Activated CD4-positive, alpha-beta T cell treated with anti-CD3 and anti-CD28 coated beads, Interleukin-2, amount 50 U/mL, for 4 hours (primary cell): Measurements from ENCODE around the gene ACMSD.
"Not testable (repeated sequence)": the region's sequence is repeated elsewhere in the genome, so short reads cannot be mapped to it uniquely, and the experiment has no call there.

Experiments
- DNase-seq, 2 experiments: peaks; one replicate each; pipeline ENCODE4 v3.0.0-alpha.2; 2020

The ACMSD gene

DNA sequence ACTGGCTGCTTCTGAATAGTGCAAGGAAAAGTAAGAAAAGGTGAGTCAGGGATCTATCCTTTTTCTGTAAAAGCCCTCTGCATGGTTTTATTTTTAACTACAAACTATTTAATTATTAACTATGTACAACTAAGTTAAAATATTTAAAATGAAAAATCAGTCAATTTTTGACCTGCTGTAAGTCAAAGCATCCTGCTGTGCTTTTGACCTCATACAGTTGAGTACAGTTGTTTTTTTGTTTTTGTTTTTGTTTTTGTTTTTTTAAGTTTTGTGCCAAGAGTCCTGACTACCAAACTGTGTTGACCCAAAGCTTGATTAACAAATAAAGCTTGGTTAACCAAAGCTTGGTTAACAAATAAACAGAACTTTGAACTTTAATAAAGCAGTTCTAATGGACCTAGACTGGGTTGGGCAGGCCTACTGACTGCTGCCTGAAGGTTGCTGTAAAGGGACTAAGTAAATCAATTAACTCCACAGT, at the start of gene ACMSD:
ACMSD (plus strand) TSS at position 474 of the 478 bp plus-strand sequence. CDS start 67 bp downstream, outside the sequence.
- DNase-seq, result no peak

DNA sequence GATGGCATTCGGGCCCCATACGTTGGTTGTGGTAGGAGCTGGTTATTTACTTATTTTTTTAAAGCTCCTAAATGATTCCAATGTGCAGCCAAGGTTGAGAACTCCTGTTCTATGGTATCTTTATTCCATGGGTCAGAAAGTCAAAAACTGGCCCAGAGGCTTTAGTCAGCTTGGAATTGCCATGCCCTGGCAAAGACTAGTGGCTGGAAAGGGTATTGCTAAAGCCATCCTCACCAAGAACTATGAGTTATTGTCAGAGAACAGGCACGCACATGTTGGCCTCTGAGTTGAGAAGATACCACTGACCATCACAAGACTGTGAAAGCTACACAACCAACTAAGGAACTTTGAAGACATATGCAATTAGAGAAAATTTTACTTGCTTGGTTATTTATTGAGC, 47.9 kb upstream of the ACMSD start:
- no peak for DNase-seq

DNA sequence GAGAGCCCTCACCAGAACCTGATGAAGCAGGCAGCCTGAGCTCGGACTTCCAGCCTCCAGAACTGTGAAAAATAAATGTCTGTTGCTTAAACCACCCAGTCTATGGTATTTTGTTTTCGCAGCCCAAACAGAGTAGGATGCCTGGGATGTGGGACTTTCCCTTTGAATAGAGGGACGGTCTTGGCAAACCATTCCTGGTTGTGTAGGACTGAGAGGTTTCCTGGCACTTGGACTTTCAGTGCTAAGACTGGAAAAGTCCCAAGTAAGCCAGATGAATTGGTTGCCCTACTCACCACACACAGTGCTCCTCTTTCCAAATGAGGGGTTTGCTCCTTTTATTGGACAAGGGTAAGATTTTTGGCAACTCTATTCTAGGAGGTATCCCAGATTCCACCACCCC, 46.8 kb upstream of the ACMSD start:
- no peak for DNase-seq

DNA sequence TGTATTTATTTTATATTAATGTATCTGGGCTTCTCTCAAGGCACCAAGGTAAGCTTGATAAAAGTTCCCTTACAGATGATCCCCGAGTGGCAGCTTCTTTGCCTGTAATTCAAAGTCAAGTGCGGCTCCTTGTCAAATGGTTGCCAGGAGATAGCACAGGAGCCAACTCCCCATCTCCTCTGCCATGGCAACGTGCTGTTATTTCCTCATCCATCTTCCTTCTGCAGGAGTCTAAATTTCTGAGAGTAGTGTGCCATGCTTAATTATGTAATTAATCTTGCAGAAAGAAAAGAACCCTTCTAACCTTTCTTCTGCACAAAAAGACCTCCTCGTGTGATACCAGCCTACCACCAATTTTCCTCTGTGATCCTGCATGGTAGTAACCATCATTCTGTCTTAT, 46.2 kb upstream of the ACMSD start:
- no peak for DNase-seq

DNA sequence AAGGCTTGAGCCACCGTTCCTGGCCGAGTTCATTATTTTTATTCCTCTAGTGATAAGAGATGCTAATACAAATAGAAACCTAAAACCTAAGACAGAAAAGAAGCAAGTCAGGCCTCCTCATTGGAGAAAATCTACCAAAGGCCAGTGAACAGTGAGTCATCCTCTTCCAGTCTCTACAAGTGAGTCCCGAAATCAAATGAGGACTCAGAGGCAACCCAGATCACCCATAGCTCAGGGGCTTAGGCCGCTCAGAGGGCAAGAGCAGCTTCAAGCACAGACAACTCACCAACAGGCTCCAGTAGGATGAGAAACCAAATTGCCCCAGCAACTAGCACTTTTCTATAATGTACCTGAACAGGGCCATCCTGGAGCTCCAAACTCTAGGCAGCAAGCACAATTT, 42.7 kb upstream of the ACMSD start:
- no peak for DNase-seq

DNA sequence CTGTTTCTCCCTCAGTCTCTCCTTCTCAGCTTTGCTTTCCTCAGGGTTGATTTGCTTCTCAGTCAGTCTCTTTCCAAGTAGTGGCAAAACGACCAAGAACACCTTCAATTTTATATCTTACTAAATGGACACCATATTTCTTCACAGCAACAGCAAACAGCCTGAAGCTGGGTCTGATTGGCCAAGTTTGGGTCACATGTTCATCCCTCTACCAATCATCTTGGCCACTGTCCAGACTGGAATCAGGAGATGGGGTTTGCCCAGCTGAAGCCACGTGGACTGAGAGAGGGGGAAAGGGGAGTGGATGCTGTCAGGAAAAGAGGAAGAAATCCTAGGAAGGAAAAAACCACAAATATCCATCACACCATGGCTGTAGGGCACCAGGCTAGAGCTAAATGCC, 42.0 kb upstream of the ACMSD start:
- no peak for DNase-seq

DNA sequence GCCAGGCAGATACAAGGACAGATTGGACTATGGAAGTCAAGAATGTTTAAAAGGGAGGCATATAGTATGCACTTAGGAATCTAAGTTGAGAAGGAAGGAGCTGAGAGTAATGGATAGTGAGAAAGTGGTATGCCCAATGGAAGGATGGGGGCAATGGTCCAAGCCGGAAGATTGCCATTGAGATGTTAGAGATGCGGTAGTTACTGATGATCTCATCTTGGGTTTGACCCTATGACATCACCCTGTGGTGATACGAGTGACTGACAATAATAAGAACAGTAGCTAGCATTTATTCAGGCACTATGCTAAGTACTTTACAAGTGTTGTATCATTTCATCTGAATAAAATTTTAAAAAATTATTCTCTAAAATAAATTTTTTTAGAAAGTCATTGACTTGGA, 38.5 kb upstream of the ACMSD start:
- DNase-seq, result no peak

DNA sequence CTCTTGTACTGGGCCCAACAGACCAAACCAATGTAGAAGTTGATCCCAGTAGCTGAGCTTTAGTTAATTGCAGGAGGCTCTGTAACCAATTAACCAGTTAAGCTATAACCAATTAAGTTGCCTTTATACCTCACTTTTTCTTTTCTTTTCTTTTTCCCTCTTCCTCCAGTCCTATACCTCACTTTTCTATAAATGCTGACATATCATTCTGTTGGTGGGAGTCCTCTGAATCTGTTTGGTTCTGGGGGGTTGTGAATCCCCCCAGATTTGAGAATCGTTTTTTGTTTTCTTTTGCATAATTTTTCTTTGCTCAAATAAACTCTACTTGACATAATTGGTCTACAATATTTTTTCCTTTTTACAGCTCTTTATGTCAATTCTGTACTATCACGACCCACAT, 38.1 kb upstream of the ACMSD start:
- DNase-seq, result no peak

DNA sequence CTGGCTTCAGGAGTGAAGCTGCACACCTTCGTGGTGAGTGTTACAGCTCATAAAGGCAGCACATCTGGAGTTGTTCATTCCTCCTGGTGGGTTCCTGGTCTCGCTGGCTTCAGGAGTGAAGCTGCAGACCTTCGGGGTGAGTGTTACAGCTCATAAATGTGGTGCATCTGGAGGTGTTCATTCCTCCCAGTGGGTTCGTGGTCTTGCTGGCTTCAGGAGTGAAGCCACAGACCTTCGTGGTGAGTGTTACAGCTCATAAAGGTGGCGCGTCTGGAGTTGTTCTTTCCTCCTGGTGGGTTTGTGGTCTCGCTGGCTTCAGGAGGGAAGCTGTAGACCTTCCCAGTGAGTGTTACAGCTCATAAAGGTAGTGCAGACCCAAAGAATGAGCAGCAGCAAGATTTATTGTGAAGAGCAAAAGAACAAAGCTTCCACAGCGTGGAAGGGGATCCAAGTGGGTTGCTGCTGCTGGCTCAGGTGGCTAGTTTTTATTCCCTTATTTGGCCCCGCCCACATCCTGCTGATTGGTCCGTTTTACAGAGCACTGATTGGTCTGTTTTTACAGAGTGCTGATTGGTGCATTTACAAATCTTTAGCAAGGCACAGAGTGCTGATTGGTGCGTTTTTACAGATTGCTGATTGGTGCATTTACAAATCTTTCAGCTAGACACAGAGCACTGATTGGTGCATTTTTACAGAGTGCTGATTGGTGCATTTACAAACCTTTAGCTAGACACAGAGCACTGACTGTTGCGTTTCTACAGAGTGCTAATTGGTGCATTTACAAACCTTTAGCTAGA, 34.6 kb upstream of the ACMSD start:
- not testable (repeated sequence) for DNase-seq

DNA sequence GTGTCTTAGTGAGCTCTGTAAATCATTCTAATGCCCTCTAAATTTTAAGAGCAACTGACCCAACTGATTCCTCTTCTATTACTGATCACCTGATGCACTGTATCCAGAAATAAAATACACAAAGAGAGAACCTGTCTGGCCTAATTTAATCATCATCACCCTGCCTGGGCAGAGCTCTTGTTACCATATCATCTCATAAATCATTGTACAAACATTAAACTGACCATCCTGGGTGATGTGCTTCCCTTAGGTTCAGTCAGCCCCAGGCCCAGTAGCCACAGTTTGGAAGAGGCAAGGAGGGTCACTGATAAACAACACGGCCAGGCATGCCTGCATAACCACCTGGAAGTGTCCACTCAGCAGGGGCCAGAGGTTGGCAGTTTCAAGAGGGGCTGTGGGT, 22.7 kb upstream of the ACMSD start:
- DNase-seq, result no peak

DNA sequence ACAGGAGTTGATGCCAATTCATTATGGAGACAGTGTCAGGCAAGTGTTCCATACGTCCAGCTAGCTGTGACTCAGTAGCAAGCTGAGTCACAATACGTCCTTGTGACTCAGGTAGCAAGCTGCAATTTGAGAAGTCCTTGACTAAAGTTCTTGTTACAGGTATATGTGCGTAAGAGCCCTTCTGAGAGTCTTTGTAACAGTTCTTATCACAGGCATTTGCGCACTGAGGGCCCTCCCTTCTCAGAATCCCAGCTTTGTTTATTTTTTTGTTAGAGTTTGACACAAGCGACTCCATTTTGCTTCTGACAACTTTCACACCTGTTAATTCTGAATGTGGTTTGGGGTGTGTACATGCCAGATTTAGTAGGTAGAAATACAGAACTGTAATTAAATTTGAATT, 20.1 kb upstream of the ACMSD start:
- DNase-seq, result no peak

DNA sequence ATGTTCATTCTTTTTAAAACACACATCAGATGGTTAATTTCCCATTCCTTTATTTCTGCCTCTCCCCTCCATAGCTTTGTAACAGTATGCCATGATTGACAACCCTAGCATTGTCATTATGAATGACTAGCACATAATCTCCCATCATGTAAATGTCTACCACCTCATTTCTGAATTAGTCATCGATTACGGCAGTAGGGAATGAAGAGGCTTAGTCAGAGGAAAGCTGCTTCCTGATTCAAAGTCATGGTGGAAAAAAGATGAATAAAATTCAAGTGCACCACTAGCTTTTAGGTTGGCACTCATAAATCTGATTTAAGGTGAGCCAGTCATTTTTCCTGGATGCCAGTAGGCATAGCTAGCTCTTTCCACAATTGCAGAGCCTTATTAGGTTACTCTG, 19.1 kb upstream of the ACMSD start:
- no peak for DNase-seq

DNA sequence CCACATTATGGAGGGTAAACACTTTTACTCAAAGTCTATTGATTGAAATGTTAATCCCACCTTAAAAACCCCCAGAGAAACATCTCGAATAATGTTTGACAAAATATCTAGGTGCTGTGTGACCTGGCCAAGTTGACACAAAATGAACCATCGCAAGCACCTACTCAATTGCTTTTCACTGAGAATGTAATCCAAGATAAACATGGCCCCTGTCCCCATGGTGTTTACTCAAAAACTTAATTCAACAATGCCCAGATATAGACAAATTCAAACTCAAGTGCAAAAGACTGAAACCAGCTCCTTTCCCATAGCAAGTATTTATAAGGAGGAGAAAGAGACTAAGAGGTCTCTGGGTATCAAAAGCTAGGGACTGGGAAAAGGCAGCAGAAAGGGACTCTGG, 15.0 kb upstream of the ACMSD start:
- DNase-seq, result no peak

DNA sequence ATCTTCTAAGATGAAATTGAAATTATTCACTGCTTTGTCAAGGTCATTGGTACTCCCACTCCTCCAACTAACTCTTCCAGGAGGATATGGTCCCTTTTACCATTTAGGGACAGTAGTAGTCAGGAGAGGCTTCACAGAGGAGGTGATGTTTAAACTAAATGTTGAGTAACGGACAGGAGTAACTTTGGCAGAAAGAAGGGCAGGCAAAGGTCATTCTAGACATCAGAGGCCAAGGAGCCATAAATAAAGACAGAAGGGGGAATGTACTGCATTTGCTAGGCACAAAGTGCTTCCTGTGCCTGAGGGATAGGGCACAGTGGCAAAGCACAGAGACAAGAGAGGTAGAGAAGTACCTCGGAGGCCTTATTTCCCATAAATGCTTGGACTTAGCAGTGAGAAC, 14.6 kb upstream of the ACMSD start:
- no peak for DNase-seq

DNA sequence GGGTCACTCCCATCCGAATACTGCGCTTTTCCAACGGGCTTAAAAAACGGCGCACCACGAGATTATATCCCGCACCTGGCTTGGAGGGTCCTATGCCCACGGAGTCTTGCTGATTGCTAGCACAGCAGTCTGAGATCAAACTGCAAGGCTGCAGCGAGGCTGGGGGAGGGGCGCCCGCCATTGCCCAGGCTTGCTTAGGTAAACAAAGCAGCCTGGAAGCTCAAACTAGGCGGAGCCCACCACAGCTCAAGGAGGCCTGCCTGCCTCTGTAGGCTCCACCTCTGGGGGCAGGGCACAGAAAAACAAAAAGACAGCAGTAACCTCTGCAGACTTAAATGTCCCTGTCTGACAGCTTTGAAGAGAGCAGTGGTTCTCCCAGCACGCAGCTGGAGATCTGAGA, 12.7 kb upstream of the ACMSD start:
- DNase-seq, result not testable (repeated sequence)

DNA sequence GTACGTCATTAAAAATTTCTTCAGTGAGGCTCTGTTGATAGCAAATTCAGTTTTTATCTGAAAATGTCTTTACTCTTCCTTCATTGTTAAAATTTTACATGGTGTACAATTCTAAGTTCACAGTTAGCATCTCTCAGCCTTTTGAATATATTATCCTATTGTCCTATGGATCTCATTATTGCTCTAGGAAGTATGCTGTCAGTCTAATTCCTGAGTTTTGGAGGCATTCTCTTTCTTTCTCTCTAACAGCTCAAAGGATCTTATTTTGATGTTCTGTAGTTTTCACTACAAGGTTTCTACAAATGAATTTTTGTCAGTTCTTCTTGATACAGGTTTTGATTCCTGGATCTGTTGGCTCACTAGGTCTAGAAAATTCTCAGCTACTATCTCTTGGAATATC, 2.9 kb upstream of the ACMSD start:
- no peak for DNase-seq

DNA sequence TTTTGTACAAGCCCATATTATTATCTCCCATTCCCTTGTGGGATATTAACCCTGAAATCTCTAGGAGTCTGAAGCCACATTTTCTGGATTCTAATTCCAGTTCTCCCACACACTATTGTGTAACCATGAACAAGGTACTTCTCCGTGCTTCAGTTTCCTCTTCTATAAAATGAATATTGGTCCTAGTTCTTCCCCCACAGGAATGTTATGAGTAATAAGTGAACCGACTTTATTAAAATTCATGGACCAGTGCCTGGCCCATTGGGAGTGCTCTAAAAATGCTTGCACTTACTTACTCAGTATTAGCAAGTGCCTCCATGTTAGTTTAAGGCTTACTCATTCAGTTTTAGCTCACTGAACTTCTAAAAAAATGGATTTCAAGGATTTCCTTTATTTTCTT, 1.4 kb upstream of the ACMSD start:
- no peak for DNase-seq

DNA sequence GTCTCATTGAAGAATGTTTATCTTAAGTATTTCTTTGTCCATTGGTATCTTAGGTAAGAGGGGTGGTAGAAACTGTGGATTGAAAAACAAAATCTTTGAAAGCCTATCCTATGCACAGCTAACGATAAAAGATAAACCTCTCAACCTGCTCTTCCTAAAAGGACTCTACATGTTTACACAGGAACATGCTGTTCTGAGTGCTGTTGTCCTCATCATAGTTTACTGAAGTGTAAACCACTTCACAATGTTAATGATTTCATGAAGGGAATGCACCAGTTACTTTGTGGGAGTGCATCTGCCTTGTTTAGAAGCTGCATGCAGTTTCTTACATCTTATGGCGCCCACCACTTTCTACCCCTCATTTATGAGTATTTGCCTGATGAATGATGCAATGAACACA, 1.2 kb downstream of the ACMSD start:
- no peak for DNase-seq

DNA sequence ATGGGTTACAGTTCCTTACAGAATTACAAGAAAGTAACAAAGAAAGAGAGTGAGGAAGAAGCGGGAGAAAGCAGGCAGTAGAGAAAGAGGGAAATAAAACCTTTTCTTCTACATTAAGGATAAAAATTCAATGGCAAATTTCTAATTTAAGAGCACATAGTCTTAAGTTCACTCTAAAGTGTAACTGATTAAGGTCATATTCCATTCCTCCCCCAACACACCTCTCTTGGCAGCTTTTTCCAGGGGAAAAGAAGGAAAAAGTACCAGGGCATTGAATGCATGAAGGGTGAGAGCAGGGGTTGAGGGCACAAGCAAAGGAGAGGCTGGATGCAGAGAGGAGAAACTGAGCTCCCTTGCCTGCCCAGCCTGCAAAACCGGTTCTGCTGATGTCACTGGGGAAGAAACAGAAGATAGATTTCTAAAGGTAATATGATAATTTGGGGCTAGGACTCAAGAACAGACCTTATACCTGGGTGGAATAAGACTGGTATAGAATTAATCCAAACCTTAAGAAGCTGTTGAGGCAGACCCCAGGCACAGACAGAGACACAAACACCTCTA, 4.6 kb downstream of the ACMSD start:
- DNase-seq, result no peak

DNA sequence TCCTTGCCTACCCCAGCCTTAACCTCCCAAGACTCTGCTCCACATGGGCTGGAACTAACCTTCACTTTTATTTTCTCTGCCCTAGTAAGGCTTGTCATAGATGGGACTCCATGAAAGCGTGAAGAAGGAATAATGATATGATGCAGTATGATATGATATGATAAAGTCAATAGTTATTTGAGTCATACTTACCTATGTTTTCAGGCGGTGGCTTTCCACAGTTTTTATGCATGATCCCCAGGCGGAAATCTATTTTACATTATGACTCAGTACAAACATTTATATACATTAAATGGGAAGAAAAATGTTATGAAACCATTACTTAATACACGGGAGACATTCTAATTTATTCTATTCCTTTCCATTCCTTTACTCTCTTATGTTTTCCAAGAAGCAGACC, 5.6 kb downstream of the ACMSD start:
- no peak for DNase-seq

DNA sequence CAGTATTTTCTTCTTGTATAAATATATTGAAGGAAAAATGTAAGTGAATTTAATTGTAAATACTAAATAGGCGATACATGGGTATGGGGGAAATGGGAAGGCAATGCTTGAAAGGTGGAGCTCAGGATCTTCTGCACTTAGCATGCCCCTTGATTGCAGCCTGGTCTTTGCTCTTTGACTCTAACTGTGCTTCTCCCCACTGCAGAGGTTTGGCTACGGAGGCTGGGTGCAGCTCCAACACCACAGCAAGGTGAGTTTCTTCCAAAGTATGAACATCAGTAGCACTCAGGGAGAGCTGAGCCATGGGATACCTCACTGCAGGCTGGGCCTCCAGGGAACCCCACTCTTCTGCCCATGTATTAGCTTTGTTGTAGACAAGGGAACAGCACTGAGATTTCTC, 6.6 kb downstream of the ACMSD start:
- DNase-seq, result no peak

DNA sequence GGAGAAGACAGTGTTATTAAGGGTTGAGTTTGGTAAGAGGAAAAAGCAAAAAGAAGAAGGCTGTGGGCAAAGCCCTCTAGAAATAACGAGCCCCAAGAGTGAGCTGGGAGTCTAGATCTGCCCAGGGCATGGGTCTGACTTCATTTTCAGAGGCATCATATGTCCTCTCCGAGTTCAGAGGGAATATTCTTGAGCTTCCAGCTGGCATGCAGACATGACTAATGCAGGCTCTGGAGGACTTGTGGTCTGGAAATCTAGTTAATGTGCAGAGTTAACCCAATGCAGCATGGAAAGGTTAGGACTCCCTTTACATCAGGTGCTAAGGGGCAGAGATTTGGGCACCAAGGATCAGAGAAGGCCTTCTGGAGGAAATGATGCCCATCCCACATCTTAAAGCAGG, 7.3 kb downstream of the ACMSD start:
- DNase-seq, result no peak

DNA sequence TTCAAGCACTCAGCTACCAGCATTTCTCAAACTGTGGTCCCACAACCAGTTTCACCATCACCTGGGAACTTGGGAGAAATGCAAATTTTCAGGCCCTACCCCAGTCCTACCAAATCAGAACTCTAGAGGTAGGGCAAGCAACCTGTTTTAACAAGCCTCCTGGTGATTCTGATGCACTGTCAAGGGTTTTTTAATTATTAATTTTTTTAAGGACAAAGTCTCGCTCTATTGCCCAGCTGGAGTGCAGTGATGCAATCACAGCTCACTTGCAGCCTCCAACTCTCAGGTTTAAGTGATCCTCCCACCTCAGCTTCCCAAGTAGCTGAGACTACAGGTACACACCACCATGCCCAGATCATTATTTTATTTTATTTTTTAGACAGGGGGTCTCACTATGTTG, 7.8 kb downstream of the ACMSD start:
- DNase-seq, result no peak

DNA sequence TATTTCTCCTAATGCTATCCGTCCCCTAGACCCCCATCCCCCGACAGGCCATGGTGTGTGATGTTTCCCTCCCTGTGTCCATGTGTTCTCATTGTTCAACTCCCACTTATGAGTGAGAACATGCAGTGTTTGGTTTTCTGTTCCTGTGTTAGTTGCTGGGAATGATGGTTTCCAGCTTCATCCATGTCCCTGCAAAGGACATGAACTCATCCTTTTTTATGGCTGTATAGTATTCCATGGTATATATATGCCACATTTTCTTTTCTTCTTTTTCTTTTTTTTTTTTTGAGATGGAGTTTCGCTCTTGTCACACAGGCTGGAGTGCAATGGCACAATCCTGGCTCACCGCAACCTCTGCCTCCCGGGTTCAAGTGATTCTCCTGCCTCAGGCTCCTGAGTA, 9.2 kb downstream of the ACMSD start:
- DNase-seq, result not testable (repeated sequence)

DNA sequence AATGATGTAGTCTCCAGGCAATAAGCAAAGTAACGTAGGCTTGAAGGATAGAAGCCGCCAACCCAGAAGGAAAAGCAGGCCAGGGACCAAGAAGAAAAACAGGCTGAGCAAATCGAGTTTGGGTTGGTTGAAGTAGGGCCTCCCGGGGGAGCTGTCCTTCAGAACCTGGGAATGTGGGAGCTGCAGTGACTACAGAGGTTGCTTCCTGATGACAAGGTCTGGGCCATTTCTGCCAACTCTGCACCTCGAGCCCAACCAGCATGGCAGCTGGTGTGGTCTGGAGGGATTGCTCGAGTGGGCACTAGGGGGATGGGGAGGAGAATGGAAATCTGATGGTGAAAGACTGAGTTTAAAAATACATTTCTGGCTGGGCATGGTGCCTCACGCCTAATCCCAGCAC, 14.1 kb downstream of the ACMSD start:
- no peak for DNase-seq
